ENCODE data around the gene TFAP2A.

Gene TFAP2A

DNA sequence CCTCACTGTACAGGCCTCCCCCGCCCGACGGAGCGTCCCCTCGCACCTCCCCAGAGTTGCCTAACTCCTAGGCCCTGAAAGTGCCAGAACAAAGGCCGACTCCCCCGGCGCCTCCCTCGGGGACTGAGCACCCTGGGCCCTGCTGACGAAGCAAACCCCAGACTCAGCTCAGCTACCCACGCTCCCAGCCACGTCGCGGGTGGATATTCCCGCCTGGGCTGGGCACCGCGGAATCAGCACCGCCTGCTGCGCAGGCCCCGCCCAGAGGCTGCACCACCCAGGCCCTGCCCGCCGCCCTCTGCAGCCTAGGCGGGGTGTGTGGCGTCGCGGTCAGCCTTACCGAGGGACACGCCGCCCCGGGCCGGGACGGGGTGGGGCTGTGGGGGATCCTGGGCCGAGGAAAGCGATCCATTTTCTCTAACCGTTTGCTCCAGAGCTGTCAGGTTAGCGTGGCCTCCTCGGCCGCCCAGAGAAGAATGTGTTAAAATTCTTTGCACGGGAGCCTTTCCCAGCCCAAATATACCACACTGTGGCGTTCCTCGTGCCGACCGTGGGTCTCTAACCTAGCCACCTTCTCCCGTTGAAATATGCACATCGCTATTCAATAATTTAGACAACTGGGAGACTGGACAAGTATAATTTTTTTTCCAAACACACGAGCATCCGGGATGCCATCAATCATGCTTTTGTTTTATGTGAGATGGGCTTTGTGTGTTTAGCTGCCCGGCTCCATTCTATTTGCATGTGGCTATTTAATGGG, 31.4 kb downstream of the TFAP2A start:
- DNase-seq (ENCODE audit: low read depth, low spot score) = no peak

DNA sequence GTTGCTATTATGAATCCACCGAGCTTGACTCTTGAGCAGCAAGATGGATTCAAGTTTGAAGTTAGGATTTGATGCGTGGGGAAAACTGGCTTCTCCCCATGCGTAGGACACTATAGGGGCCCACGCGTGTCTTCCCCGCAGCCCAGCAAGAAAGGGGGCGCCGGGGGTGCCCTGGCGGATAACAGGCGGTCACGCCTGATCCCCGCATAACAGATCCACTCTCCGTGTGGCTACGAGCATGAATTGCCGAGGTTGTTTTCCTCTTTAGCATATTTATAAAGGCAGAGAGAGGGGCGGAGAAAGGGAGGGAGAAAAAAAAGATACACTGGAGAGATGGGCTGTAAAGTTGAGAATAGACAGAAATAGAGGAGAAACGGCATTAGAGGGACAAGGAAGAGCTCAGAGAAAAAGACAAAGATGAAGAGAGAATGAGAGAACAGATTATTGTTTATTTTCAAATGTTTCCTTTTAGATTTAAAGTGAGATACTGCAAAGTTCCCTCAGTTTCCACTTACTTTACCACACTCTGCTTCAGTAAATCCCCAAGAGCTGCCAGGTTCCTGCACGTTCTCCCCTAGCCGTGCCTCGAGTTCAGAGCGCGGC, 32.0 kb downstream of the TFAP2A start:
- no peak for DNase-seq (ENCODE audit: low read depth, low spot score)

DNA sequence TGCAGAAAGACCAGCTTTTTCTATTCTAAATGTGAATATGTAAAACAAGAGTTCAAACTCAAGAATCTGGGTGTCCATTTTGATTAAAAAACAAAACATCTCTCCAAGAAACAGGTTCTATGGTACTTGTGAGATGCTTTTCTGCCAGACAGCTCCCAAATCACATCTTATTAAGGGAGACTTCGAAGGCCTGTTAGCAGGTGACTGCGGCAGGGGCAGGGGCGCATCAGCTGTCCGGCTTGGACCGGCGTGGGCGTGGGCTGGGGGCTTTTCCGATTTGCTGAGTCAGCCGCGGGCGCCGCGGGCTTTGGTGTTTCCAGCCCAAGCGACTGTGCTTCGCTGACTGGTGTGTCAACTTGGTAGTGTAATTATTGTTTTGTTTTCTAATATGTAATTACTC, 32.6 kb downstream of the TFAP2A start:
- DNase-seq (ENCODE audit: low read depth, low spot score) = no peak

DNA sequence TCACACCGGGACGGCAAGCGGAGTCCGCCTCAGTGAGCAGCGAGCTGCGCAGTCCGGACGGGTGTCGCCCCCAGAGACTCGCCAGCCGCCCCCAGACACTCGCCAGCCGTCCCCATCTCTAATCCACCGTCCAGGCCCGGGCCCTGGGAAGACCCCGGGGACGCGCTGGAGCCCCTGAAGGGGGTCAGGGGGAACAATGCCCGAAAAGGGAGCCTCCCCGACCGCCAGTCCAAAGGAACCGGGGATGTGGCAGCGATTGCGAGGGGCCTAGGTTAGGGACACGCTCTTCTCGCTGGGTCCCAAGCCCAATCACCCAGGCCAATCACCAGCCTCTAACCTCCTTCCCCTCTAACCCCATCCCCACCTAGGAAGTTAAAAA, 33.1 kb downstream of the TFAP2A start:
- no peak for DNase-seq (ENCODE audit: low read depth, low spot score)

DNA sequence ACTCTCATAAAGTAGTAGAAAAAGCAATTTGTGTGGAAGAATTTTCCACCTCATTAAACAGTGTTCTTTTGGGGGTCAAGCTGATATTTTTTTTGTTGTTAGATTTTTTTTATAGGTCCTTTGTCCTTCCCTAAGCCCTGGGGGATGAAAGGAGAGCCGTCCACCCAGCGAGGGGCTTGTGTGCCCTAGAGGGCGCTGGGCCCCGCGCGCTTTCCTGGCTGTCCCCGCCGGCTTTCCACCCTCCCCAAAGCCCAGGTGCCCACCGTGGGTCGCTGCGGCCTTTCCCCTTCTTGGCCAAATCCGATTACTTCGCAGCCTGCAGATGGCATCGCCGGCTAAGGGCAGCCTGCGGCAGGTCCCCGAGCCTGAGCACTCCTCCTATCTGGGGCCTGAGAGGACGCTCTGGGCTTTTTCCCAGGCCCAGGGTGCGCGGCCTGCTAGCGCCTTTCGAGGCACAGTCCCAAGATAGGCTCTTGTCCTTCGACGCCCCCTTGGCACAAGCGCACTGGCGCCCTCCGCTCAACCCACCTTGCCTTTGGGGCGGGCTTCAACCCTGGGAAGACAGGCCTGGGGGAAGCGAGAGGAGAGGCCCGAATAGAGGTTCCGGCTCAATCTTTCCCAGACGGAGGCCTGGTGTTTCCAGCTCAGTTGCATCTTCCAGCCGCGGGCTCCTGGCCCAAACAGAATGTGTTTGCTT, 33.6 kb downstream of the TFAP2A start:
- DNase-seq (ENCODE audit: low read depth, low spot score) = no peak

DNA sequence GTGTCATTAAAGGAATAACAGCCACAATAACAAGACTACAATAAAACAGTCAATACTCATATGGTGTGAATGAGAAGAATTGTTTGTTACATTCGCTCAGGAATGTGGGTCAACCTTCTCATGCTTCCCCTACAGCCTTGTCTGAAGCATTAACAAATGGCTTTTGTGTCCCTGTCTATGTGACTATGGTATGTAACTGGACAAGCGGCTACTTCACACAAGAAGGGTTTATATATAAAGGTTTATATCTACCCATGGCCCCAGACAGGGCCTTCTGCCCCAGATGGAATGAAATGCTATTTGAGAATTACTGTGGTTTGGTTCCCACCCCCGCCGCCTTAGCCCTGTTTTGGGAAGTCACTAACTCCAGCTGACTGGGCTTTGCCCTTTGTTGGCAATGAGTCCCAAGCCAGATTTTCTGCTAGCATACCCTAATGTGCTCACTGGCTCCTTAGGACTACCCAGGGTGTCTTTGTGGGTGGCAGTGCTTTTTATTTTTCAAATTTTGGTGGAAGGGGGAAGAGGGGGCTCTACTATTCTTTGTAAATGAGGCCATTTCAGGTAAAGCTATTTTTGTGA, 39.4 kb downstream of the TFAP2A start:
- no peak for DNase-seq (ENCODE audit: low read depth, low spot score)

DNA sequence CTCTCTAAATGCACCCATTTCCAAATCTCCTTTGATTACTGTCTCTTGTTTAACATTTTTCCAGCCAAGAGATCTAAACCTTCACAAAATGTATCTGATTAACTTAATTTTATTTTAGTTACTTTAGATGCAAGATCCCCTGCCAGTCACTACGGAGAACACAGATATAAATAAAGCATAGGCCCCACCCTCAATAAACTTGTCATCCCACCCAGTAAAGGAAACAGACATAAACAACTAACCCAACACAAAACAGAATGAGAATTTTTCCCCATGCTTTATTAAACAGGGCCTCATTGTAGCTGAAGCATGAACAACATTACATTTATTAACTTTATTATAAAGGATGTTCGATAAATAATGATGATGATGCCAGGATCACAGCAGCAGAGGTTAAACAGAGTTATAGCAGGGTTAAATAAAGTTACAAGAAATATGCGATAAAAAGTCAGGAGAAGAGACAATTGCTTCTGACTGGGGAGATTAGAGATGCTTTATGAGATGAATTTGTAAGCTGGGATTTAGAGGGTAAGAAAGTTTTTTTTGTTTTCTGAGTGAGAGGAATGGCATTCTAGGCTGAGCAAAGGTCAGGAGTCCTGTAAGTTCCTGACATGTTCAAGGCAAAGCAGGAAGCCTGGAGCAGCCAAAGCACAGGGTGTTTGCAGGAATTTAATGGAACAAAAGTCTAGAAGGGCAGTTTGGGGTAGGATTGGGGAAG, 41.1 kb downstream of the TFAP2A start:
- DNase-seq (ENCODE audit: low read depth, low spot score) = no peak

DNA sequence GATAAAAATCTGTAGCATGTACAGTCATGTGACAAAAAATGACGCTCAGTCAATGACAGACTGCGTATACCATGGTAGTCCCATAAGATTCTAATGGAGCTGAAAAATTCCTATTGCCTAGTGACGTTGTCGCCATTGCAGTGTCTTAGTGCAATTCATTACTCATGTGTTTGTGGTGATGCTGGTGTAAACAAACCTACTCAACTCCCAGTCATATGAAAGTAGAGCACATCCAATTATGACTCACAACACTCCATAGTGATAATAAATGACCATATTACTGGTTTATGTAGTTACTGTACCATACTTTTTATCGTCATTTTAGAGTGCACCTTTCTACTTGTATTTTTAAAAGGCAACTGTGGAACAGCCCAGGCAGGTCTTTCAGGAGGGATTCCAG, 45.0 kb downstream of the TFAP2A start:
- DNase-seq (ENCODE audit: low read depth, low spot score) = no peak

DNA sequence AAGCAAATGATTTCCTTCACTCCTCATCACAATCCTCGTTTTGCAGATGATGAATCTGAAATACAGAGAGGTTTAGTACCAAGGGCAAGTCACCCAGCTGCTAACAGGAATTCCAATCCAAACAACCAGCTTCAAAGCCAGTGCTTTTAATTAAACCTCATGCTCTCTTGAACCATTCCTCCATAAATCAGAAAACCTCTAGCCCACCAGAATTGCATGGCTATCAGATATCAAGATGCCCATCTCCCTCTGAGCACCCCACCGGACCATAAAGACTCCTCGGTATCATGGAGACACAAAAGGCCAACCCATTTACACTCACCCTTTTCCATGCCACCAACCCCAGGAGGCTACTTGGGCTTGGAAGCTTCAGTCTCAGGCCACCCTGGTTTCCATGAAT, 46.0 kb downstream of the TFAP2A start:
- DNase-seq (ENCODE audit: low read depth, low spot score) = no peak

DNA sequence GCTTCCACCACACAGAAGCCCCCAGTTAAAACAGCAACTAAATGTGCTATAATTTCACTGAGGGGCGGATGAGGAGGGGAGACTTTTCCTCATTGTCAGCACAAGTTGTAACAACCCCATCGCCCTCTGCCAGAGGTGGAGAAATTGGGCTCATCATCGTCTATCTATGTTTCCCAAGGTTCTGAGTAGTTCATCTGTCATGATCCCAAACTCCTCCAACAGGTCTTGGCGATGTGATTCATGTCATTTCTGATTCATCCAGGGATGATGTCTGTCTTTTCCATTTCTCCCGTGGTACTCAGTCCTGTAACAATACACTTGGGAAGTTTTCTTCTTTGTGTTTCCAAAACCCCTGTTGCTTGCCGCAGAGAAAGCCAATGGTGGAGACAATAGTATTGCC, 51.0 kb downstream of the TFAP2A start:
- no peak for DNase-seq (ENCODE audit: low read depth, low spot score)

DNA sequence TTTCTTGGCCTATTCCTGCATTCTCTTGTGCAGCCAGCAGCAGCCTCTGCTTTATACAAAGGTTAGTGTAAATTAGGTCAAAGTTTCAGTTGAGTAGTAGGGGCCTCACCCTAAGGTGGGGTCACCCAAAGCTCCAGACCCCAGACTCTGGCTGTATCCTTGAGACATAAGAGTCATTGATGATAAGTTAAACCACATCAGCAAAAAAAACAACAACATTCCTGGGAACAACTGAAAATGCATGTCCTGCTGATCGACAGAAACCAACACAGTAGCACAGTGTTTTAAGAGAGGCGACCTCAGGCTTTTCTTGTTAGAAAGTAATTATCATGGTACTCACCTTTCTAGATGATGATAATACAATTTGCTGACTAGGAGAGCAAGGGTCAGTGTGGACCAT, 52.6 kb downstream of the TFAP2A start:
- DNase-seq (ENCODE audit: low read depth, low spot score) = no peak

DNA sequence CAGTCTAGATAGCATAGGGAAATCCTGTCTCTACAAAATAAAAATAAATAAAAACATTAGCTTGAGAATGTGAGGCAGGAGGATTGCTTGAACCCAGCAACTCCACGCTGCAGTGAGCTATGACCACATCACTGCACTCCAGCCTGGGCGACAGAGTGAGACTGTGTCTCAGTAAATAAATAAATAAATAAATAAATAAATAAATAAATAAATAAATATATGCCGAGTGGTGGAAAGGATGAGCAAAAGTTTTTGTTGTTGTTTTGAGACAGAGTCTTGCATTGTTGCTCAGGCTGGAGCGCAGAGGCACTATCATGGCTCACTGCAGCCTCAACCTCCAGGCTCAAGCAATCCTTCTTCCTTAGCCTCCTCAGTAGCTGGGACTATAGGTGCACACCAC, 53.4 kb downstream of the TFAP2A start:
- DNase-seq (ENCODE audit: low read depth, low spot score) = no peak

DNA sequence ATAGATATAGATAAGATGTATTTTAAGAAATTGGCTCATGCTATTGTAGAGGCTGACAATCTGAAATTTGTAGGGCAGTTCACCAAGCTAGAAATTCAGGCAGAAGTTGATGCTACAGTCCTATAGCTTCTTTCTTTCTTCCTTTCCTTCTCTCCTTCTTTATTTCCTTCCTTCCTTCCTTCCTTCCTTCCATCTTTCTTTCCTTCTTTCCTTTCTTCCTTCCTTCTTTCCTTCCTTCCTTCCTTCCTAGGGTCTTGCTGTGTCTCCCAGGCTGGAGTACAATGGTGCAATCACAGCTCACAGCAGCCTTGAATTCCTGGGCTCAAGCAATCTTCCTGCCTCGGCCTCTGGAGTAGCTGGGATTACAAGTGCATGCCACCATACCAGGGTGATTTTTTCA, 55.3 kb downstream of the TFAP2A start:
- DNase-seq (ENCODE audit: low read depth, low spot score) = no peak

DNA sequence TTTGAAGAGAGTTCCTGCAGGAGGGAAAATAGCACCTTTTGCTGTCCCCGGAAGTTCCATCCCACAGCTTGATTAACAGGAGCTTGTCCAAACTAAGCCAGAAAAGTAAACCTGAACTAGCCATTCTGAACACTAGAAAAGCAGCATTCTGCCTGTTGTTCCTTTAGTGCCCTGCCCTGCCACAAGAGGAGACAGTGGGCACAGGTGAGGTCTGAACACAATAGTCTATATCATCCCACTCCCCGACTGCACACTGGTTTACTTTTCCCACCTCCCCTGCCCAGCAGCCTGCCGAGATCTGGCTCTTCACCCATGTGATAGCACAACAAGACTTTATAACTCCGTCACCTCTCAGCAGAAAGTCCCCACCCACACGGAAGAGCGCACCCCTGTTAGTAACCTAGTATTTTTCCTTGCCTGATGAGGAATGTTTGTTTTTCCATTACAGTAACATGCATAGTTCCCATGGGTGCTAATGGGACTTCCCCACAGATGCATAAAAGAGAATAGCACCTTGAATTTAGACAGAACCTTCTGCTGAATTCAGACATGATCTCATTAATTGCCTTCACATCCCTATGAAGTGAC, 59.7 kb downstream of the TFAP2A start:
- no peak for DNase-seq (ENCODE audit: low read depth, low spot score)

DNA sequence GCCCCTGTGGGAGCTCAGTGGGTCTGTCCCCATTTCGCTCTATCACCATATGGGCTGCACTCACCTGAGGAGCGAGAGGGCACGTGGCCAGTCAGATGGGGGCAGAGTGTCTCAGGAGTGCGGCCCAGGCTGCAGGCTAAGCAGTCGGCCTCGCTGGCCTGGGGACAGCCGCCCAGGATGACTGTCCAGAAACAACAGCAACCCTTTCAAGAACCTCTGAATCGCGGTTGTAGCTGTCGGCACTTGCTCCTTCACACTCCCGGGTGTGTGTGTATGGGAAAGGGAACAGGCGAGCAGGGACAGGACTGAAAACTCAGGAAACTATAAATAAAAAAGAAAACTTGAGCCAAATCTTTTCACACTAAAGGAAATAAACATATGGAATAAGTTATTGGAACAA, 63.1 kb downstream of the TFAP2A start:
- no peak for DNase-seq (ENCODE audit: low read depth, low spot score)

DNA sequence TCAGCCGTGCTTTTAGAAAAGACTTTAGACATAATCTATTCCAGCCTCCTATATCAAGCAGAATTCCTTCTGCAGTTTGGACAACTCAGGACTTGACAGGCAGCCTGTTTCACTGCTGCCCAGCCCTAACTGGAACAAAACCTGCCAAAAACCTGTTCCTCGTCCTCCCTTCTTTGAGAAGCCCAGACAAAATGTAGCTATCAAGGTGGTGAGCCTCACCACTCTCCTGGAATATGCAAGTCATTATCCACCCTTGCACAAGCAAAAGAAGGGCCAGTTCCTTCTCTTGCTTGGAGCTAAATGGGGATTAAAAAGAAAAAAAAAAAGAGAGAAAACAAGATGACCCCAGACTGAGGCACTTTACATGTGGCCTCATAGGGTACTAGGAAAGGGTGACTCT, 64.2 kb downstream of the TFAP2A start:
- no peak for DNase-seq (ENCODE audit: low read depth, low spot score)

DNA sequence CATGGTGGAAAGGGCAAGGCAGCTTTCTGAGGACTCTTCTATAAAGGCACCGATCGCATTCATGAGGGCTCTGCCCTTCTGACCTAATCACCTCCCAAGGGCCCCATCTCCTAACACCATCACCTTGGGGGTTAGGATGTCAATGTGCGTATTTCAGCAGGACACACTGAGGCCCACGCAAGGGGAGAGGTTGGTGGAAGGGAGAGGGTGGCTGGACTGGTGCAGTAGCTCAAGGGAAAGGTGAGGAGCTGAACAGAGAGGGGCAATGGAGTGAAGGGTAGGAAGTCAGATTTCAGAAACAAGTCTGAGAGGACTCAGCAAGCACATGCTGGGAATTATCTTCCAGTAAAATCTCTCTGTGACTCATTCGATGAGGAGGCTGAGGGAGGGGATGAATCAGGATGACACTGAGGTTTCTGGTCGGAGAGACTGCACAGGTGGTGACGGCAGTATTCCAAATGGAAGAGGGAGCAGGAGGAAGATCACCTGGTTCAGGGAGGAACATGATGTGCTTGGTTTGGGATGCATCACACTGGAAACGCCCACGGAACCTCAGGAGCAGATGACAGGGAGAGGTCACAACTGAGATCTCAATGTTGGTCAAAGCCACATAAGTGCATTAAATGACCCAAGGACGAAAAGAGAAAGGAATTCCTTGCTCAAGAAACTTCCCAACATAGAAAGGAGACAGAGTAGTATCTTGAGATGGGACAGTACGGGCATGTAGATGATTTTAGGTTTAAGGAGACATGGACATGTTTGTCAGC, 67.1 kb downstream of the TFAP2A start:
- no peak for DNase-seq (ENCODE audit: low read depth, low spot score)

Data from activated CD4-positive, CD25-positive, alpha-beta regulatory T cell treated with anti-CD3 and anti-CD28 coated beads, Interleukin-2, amount 50 U/mL, for 16 hours (primary cell).